ENCODE measurements around the gene OR4F17.
"Not testable (repeated sequence)": the region's sequence is repeated elsewhere in the genome, so short reads cannot be mapped to it uniquely, and the experiment has no call there.

- TF ChIP-seq CTCF, POLR2A (IDR thresholded peaks at IDR 0.05): not testable (repeated sequence)
Measured at GRCh38 chr19:83626-84025, 23.3 kb upstream of the OR4F17 start.

Measured in uterus (tissue), 2 donors.